Stimulated activated memory B cell treated with anti-CD40 and anti-IgM and Interleukin-4, amounts not matched to agents 10 μg/mL and 1 μg/mL and 100 μg/mL, for 72 hours (primary cell): ENCODE results near the gene TRIM45.
A peak's percentile ranks its signal among the peaks of the same experiment; 100 is the strongest.

Source experiments
- ATAC-seq: fragments of 150-1000 bp; cut with Tn5 transposase; 2 replicates; pipeline ENCODE4 v1.10.0; 2021
- H3K27ac Mint-ChIP-seq: one replicate; pipeline ENCODE4 v1.8.0; 2022; ENCODE audit warnings: mild to moderate bottlenecking, mixed read lengths
- H3K27me3 Mint-ChIP-seq: one replicate; pipeline ENCODE4 v1.8.0; 2022; ENCODE audit warnings: mixed read lengths
- H3K36me3 Mint-ChIP-seq: one replicate; pipeline ENCODE4 v1.8.0; 2022; ENCODE audit warnings: mixed read lengths
- H3K4me1 Mint-ChIP-seq: one replicate; pipeline ENCODE4 v1.8.0; 2022; ENCODE audit warnings: mixed read lengths
- H3K4me3 Mint-ChIP-seq: one replicate; pipeline ENCODE4 v1.8.0; 2022; ENCODE audit warnings: mild to moderate bottlenecking, moderate library complexity, mixed read lengths
- H3K9me3 Mint-ChIP-seq: one replicate; pipeline ENCODE4 v1.8.0; 2022; ENCODE audit warnings: mixed read lengths

Gene TRIM45

DNA sequence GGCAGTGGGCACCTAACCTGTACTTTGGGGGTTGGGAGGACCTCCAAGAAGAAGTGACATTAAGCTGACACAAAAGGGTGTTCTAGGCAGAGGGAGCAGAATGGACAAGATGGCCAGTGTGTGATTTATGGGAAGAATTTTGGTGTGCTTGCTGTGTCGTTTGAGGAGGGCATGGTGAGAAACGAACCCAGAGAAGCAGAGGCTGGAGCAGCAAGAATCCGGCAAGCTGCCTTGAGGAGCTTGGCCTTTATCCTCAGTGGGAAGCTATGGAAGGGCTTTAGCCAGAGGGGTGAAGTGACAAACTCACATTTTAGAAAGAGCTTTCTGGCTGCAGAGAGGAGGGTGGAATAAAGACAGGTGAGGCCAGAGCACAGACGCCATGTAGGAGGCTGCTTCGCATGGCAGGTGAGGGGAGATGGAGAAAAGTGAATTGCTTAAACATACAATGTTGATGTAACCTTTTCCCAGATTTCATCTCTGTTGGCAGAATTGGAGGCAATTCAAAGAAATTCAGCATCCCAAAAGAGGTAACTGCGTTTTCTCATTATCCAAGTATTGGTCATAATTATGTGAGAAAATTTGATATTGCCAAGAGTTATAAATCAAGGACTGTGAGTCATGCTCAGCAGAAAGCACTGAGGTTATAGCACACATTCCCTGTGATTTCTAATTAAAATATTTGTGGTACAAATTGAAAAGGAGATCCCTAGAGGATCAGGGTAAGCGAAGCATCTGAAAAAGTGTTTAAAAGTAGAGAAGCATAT is 26.5 kb downstream of the TRIM45 start:
- ATAC-seq = no peak
- Mint-ChIP-seq H3K4me3 (no peak overlapping the region), H3K27ac (no peak overlapping the region), H3K4me1 (no peaks in the 10 kb centered on the region), H3K27me3 (no peaks in the 10 kb centered on the region), H3K9me3 (no peaks in the 10 kb centered on the region), H3K36me3 (peaks cover 62% of the 10 kb centered on the region)

DNA sequence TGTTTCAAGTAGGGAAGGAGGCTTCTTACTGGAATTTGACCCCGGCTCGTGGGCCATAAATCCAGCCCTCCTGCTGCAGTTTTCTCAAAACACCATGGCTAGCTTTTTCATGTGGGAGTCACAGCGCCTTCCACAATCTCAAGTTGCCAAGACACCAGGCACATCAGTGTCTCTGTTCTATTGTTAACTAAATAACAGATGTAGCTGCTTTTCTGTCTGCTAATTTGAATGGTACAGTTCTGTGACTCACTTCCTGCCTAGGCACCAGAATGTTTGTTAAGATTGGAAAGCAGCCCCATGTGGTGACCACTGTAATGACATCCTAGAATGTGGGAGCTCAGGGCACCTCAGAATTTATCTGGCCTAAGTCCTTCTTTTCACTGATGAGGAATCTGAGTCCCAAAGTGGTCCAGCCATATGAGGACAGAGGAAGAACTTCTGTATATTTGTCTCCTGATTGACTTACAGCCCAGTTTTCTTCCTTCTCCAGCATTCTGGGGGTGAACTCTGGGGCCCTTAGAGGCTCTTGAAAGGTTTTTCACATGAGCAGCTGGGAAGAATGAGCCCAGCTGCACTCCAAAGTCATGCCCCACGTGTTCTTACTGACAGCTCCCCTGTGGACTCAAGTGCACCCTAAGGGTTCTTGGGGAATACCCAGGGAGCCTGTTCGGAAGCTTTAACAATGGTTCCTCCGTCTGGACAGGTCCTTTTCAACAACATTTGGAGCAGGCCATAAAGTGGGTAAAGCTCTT is 27.5 kb downstream of the TRIM45 start:
- no peak overlapping the region for H3K27ac Mint-ChIP-seq
- H3K4me1 Mint-ChIP-seq = no peaks in the 10 kb centered on the region
- H3K36me3 Mint-ChIP-seq = peaks cover 58% of the 10 kb centered on the region
- H3K27me3 Mint-ChIP-seq = no peaks in the 10 kb centered on the region
- H3K9me3 Mint-ChIP-seq = no peaks in the 10 kb centered on the region
- peak; percentile 45 for ATAC-seq
- H3K4me3 Mint-ChIP-seq = no peak overlapping the region

DNA sequence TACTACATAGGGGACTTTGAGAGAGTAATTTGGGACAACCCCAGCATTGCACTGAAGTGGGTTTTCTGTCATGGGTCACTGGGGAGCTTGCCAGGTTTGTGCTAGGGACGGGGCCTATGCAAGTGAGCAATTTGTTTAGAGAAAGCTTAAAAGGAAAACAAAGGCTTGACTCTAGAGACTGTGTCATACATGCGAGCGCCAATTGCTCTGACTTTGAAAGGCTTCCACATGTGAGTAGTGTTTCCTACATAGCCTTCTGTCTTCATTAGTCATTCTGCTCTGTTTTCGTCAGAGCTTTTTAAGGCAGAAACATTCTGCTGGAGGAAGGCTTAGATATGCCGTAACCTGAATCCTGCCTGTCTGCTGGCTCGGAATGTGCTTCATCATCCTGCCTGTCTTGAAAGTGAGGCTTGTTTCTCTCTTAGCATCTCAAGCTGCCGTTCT is 28.4 kb downstream of the TRIM45 start:
- H3K4me1 Mint-ChIP-seq = no peaks in the 10 kb centered on the region
- no peaks in the 10 kb centered on the region for H3K27me3 Mint-ChIP-seq
- no peak for ATAC-seq
- no peak overlapping the region for H3K27ac Mint-ChIP-seq
- H3K9me3 Mint-ChIP-seq = no peaks in the 10 kb centered on the region
- no peak overlapping the region for H3K4me3 Mint-ChIP-seq
- peaks cover 59% of the 10 kb centered on the region for H3K36me3 Mint-ChIP-seq

DNA sequence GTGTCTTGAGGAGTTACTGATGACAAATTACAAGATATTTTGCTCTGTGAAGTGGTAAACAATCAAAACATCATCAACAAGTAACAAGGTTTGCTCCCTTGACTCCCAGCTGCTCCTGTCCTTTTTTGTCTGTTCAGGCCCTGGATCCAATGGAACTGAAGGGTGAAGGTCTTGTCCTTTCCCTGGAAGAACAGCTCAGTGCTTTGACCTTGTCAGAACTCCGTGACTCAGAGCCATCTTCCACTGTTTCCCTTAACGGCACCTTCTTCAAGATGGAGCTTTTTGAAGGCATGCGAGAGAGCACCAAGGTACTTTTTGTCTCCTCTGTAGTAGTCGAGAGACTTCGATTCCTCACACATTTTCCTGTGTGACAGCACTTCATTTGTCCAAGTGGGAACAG is 29.0 kb downstream of the TRIM45 start:
- no peak overlapping the region for H3K27ac Mint-ChIP-seq
- H3K27me3 Mint-ChIP-seq = no peaks in the 10 kb centered on the region
- no peaks in the 10 kb centered on the region for H3K9me3 Mint-ChIP-seq
- ATAC-seq = no peak
- H3K4me3 Mint-ChIP-seq = no peak overlapping the region
- peaks cover 64% of the 10 kb centered on the region for H3K36me3 Mint-ChIP-seq
- no peaks in the 10 kb centered on the region for H3K4me1 Mint-ChIP-seq

DNA sequence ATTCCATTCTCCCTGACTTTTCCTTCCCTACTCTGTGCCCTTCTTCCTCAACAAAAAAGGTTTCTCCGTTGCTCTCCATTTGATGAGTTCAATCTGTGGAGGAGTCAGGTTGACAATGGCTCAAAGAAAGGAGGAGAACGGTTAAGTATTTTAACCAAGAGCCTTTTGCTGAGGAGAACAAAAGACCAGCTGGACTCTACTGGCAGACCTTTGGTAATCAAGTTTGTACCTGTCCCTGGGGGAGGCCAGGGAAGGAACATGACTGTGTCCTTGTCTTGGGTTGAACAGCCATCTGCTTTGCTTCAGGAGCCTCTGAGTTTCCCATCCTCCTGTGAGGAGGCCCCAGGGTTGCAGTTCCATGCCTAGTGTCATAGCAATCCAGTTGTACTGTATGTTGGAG is 31.6 kb downstream of the TRIM45 start:
- Mint-ChIP-seq H3K4me3 (no peak overlapping the region), H3K9me3 (no peaks in the 10 kb centered on the region), H3K36me3 (peaks cover 51% of the 10 kb centered on the region), H3K27ac (no peak overlapping the region), H3K4me1 (no peaks in the 10 kb centered on the region), H3K27me3 (no peaks in the 10 kb centered on the region)
- ATAC-seq = no peak

DNA sequence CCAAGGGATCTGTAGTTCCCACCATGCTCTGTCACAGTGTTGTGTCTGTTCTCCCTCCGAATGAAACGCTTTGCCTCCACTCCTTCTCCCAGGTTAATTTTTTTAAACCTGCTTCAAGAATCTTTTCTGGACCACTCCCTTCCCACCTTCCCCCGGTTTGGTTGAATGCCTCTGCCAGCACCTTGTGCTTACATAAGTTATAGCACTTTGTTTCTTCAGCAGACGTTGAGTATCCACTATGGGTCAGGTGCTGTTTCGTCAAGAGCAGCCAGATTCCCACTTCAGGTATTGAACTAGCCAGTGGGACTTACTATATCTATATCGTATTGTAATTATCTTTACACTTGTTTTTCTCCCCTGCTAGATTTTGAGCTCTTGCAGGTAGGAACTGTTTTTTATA is 33.9 kb downstream of the TRIM45 start:
- H3K36me3 Mint-ChIP-seq = peaks cover 46% of the 10 kb centered on the region

DNA sequence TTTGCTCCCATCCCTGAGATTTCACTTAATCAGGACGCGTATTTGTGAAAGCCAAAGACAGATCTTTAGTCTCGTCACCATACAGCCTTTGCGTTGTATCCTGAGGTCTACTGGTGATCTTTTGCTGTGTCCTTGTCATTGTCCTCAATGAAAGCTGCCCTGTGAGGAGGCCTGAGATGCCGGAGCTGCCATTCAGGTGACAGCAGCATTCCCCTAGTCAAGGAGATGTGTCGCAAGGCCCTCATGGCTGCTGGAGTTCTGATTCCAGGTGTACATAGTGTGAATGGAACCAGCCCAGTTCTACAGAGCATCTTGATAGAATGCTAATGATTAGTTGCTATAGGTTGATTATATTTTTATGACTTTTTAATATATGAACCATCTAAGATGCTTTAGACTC is 37.3 kb downstream of the TRIM45 start:
- no peak overlapping the region for H3K27ac Mint-ChIP-seq
- H3K4me1 Mint-ChIP-seq = no peaks in the 10 kb centered on the region
- H3K9me3 Mint-ChIP-seq = no peaks in the 10 kb centered on the region
- no peak overlapping the region for H3K4me3 Mint-ChIP-seq
- H3K27me3 Mint-ChIP-seq = no peaks in the 10 kb centered on the region
- no peak for ATAC-seq
- H3K36me3 Mint-ChIP-seq = peaks cover 39% of the 10 kb centered on the region

More for the DNA sequence above, 33.9 kb downstream of the TRIM45 start:
- no peak for ATAC-seq
- Mint-ChIP-seq H3K9me3 (no peaks in the 10 kb centered on the region), H3K27me3 (no peaks in the 10 kb centered on the region), H3K27ac (no peak overlapping the region), H3K4me3 (no peak overlapping the region), H3K4me1 (no peaks in the 10 kb centered on the region)

DNA sequence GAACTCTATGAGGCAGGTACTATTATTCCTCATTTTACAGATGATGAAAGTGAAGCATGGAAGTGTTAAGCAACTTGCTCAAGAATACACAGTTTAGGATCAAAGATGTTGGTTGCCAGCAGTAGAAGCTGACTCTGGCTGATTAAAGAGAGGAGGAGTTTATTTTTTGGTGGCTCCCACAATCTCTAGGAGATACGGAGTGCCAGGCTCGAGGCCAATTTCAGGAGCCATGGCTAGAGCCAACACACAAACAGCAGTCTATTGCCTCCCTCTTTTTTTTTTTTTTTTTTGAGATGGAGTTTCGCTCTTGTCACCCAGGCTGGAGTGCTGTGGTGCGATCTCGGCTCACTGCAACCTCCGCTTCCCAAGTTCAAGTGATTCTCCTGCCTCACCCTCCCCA is 41.8 kb downstream of the TRIM45 start:
- ATAC-seq = no peak
- H3K27ac Mint-ChIP-seq = no peak overlapping the region
- no peak overlapping the region for H3K4me3 Mint-ChIP-seq
- no peaks in the 10 kb centered on the region for H3K27me3 Mint-ChIP-seq
- peaks cover 68% of the 10 kb centered on the region for H3K36me3 Mint-ChIP-seq
- no peaks in the 10 kb centered on the region for H3K4me1 Mint-ChIP-seq
- H3K9me3 Mint-ChIP-seq = no peaks in the 10 kb centered on the region

DNA sequence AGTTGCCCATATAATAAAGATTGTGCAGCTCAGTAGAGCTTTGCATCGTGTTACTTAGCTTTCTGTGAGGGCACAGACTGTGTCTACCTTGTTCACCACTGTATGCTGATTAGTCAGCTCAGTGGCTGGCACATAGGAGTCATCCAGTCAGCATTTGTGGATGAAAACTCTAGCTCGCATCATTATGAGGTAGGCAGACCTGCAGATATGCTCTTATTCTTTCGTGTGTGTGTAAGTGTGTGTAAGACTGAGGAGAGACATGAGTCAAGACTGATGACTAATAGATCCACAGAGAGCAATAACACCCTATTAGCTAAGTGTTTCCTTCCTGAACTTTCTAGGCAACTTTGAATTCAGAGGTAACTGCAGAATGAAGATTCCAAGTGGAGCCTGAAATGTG is 44.3 kb downstream of the TRIM45 start:
- no peak for ATAC-seq
- Mint-ChIP-seq H3K9me3 (no peaks in the 10 kb centered on the region), H3K27ac (no peak overlapping the region), H3K36me3 (peaks cover 69% of the 10 kb centered on the region), H3K4me3 (no peak overlapping the region), H3K4me1 (no peaks in the 10 kb centered on the region), H3K27me3 (no peaks in the 10 kb centered on the region)

DNA sequence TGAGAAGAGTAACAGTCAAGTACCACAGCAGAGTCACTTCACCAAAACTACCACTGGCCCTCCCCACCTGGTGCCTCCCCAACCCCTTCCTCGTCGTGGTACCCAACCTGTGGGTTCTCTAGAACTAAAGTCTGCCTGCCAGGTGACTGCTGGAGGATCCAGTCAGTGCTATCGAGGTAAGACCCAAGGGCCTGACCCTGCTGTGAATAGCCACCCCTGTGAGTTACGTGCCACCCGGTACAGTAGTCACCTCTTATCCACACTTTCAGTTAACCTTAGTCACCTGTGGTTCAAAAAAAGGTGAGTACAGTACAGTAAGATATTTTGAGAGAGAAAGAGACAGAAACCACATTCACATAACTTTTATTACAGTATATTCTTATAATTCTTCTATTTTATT is 44.9 kb downstream of the TRIM45 start:
- Mint-ChIP-seq H3K27ac (no peak overlapping the region), H3K4me1 (no peaks in the 10 kb centered on the region), H3K9me3 (no peaks in the 10 kb centered on the region), H3K36me3 (peaks cover 69% of the 10 kb centered on the region), H3K27me3 (no peaks in the 10 kb centered on the region), H3K4me3 (no peak overlapping the region)
- ATAC-seq = no peak

DNA sequence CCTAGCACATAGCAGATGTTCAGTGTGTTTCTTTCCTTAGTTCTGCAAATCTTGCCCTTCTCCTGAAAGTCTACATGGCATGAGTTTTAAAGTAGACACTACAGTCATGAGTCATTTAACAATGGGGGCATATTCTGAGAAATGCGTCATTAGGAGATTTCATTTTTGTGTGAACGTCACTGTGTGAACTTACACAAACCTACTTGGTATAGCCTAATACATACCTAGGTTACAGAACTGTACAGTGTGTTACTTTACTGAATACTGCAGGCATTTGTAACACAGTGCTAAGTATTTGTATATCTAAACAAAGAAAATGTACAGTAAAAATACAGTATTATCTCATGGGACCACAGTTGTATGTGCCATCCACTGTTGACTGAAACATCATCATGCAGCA is 51.4 kb downstream of the TRIM45 start:
- H3K27me3 Mint-ChIP-seq = no peaks in the 10 kb centered on the region
- peaks cover 30% of the 10 kb centered on the region for H3K36me3 Mint-ChIP-seq
- no peaks in the 10 kb centered on the region for H3K4me1 Mint-ChIP-seq
- peak; percentile 48 for ATAC-seq
- no peak overlapping the region for H3K27ac Mint-ChIP-seq
- no peak overlapping the region for H3K4me3 Mint-ChIP-seq
- no peaks in the 10 kb centered on the region for H3K9me3 Mint-ChIP-seq

DNA sequence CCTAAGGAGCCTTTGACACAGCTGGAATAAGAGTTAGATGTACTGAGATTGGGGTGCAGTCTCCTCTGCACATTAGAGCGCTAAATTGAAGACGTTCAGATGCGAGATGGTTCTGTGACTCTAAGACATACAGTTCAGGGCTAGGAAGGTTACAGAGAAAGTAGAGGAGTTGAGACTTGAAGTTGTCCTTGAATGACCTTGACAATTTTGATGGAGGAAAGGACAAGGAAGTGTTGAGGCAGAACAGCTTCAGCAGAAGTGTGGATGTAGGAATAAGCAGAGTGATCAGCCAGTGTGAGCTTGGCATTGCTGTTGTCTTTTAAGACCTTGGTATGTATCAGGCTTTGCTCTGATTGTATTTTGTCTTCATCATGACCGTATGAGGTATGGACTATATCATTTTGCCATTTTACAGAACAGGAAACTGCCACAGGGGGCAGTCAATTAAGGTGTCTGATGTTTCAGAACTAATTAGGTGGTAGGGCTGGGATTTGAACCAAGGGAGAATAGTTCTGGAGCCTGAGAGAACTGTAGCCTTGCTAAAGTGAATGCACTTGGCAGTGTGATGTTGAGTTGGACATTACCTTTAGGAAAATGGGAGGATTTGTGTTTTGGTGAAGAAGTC is 52.2 kb downstream of the TRIM45 start:
- H3K27ac Mint-ChIP-seq = no peak overlapping the region
- H3K4me1 Mint-ChIP-seq = no peaks in the 10 kb centered on the region
- ATAC-seq = no peak
- peaks cover 22% of the 10 kb centered on the region for H3K36me3 Mint-ChIP-seq
- H3K27me3 Mint-ChIP-seq = no peaks in the 10 kb centered on the region
- no peak overlapping the region for H3K4me3 Mint-ChIP-seq
- H3K9me3 Mint-ChIP-seq = no peaks in the 10 kb centered on the region

DNA sequence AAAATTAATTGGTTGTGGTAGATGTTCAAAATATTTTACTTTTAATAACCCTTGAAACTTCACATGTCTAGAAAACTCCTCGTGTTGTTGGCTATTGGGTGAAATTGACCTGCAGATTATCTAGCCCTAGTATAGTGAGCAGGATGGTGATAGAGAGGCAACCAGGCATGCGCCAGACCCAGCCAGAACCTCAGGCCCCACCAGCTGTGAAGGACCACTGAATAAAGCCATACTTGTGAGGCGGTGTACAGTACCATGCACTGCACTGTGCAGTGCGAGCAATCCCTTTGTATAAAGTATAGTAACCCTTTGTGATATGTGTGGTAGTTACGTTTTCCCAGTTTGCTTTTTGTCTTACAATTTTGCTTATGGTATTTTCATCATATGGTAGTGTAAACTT is 53.0 kb downstream of the TRIM45 start:
- no peaks in the 10 kb centered on the region for H3K4me1 Mint-ChIP-seq
- H3K27ac Mint-ChIP-seq = no peak overlapping the region
- peaks cover 23% of the 10 kb centered on the region for H3K36me3 Mint-ChIP-seq
- no peaks in the 10 kb centered on the region for H3K9me3 Mint-ChIP-seq
- H3K27me3 Mint-ChIP-seq = no peaks in the 10 kb centered on the region
- no peak for ATAC-seq
- no peak overlapping the region for H3K4me3 Mint-ChIP-seq

DNA sequence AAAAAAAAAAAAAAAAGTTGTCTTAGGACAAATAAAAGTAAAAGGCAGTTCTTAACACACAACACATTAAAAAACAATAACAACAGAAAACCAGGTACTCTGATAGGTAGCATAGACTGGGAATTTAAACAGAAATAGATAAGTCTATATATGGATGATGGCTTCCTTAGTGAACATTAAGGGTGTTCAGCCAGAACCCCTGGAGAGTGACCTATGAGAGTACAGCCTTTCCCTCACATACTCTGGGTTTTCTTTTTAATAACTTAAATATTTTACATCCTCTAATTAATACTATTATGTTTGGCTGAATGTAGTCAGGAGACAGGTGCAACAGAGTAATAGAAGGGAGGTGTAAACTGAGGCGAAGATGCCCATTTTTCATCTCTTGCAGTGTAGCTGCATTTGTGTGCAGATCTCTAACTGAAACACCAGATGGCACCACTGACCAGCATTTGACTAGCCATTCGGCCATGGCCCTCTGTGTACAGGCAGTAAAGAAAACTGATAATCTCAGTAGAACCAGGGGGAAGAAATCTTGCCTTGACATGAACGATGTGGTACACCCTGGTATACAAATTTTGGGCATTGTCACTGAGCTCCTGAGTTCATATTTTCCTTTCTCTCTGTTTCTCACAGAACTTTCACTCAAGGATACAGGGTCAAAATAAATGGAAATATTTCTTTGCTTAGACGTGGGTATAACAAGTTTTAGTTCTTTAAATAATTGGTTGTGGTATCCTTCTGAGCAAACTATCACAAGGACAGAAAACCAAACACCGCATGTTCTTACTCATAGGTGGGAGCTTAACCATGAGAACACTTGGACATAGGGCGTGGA is 53.8 kb downstream of the TRIM45 start:
- H3K4me1 Mint-ChIP-seq = peaks cover 1% of the 10 kb centered on the region
- H3K27ac Mint-ChIP-seq = no peak overlapping the region
- H3K36me3 Mint-ChIP-seq = peaks cover 25% of the 10 kb centered on the region
- H3K9me3 Mint-ChIP-seq = no peaks in the 10 kb centered on the region
- peak; percentile 61 for ATAC-seq
- no peaks in the 10 kb centered on the region for H3K27me3 Mint-ChIP-seq
- H3K4me3 Mint-ChIP-seq = no peak overlapping the region

DNA sequence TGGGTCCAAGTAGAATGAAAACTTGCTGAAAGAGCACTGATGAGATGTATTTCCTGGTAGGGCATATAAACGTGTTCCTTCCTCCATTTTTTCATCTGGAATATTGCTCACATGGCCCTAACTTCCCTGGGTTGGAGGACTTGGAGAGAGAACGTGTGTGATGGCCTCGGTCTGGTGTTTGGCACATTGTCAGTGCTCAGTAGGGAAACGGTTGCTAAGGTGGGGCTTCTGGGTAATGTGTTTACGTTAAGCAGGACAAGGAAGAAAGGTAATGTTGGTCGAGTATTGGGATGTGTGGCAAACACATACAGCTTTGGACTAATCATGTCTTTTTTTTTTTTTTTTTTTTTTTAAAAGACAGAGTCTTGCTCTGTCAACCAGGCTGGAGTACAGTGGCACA is 55.2 kb downstream of the TRIM45 start:
- Mint-ChIP-seq H3K27ac (no peak overlapping the region), H3K27me3 (no peaks in the 10 kb centered on the region), H3K36me3 (peaks cover 23% of the 10 kb centered on the region), H3K9me3 (no peaks in the 10 kb centered on the region), H3K4me1 (peaks cover 15% of the 10 kb centered on the region), H3K4me3 (no peak overlapping the region)
- no peak for ATAC-seq
